PC-9 (cell line): ENCODE results near the gene ALK.
"Not testable (repeated sequence)": the region's sequence is repeated elsewhere in the genome, so short reads cannot be mapped to it uniquely, and the experiment has no call there.

Source experiments
- EZH2 ChIP-seq: fragments of 200-600 bp; sonication (generic); IDR thresholded peaks from 2 replicates; pipeline ENCODE4 v1.8.0; 2017; ENCODE audit warnings: antibody characterized with exemption, low read depth
- TF ChIP-seq, protein P1 (sequence below): fragments of 200-600 bp; sonication (generic); conservative IDR thresholded peaks from 2 replicates; pipeline ENCODE4 v1.6.1; 2017; ENCODE audit warnings: mixed run types, antibody characterized with exemption, mild to moderate bottlenecking, moderate library complexity

DNA sequence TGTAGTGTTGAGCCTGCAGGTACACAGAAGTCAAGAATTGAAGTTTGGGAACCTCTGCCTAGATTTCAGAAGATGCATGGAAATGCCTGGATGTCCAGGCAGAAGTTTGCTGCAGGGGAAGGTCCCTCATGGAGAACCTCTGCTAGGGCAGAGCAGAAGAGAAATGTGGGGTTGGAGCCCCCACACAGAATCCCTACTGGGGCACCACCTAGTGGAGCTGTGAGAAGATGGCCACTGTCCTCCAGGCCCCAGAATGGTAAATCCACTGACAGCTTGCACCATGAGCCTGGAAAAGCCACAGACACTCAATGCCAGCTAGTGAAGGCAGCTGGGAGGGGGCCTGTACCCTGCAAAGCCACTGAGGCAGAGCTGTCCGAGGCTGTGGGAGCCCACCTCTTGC lies 97.2 kb downstream of the ALK start:
- TF ChIP-seq, protein P1, sequence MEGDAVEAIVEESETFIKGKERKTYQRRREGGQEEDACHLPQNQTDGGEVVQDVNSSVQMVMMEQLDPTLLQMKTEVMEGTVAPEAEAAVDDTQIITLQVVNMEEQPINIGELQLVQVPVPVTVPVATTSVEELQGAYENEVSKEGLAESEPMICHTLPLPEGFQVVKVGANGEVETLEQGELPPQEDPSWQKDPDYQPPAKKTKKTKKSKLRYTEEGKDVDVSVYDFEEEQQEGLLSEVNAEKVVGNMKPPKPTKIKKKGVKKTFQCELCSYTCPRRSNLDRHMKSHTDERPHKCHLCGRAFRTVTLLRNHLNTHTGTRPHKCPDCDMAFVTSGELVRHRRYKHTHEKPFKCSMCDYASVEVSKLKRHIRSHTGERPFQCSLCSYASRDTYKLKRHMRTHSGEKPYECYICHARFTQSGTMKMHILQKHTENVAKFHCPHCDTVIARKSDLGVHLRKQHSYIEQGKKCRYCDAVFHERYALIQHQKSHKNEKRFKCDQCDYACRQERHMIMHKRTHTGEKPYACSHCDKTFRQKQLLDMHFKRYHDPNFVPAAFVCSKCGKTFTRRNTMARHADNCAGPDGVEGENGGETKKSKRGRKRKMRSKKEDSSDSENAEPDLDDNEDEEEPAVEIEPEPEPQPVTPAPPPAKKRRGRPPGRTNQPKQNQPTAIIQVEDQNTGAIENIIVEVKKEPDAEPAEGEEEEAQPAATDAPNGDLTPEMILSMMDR = not testable (repeated sequence)
- not testable (repeated sequence) for TF ChIP-seq EZH2
